Mesenteric fat pad (tissue), 1 donor: Measurements from ENCODE around the gene ACSF3. TPM values are rescaled to one million over a fixed set of nuclear protein-coding genes. Genes with fewer than 3 reads are reported as not detected.
"Not testable (repeated sequence)": the region's sequence is repeated elsewhere in the genome, so short reads cannot be mapped to it uniquely, and the experiment has no call there.

Source experiments
- DNase-seq: peaks from one replicate; pipeline ENCODE4 v3.0.0-alpha.2; 2020; ENCODE audit warnings: low spot score
- total RNA-seq: library from RNA; stranded (reverse); fragmentation: NEBNext Ultra II Directional; extraction: Animal tissue kit (Norgen Biotek cat#: 25700); gene quantifications from one replicate; pipeline ENCODE4 v1.2.1, GENCODE V29; 2021
- donor health status: DM: yes; HTN: yes; CAD: no.

The ACSF3 gene
- total RNA-seq, 1 donor from 2014 or later: 24.1 TPM

DNA sequence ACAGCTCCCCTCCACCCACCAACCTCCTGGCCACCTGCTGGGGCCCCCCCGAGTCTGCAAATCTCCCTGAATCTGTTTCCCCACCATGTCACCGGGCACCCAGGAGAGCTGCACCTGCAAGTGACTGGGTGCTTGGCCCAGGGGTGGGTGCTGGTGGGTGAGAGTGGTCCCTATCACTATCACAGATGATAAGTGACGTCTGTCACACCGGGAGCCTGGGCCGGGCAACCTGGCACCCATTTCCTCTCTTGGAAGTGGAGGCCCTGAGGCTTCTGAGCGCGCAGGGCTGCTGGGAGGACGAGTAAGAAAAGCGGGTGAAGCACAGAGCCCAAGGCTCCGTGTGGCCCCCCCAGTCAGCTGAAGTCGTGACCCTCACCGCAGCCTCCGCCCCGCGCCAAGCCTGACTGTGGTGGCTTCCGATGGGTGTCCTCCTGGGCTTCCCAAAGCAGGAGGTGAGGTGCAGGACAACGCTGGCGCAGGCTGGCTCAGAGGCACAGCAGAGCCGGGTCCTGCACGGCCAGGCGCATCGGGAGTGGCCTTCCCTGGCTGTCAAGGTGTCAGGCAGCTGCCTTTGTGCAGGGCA, 21.0 kb upstream of the ACSF3 start:
- DNase-seq: no peak

- no peak for DNase-seq
Measured at GRCh38 chr16:89073346-89074071, 20.1 kb upstream of the ACSF3 start.

DNA sequence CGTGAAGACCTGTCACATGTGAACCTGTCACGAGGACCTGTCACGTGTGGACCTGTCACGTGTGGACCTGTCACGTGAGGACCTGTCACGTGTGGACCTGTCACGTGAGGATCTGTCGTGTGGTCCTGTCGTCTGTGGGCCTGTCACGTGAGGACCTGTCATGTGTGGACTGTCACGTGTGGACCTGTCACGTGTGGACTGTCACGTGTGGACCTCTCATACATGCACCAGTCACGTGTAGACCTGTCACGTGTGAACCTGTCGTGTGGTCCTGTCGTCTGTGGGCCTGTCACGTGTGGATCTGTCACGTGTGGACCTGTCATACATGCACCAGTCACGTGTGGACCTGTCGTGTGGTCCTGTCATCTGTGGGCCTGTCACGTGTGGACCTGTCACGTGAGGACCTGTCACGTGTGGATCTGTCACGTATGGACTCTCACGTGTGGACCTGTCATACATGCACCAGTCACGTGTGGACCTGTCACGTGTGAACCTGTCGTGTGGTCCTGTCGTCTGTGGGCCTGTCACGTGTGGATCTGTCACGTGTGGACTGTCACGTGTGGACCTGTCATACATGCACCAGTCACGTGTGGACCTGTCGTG, 19.5 kb upstream of the ACSF3 start:
- DNase-seq: not testable (repeated sequence)

DNA sequence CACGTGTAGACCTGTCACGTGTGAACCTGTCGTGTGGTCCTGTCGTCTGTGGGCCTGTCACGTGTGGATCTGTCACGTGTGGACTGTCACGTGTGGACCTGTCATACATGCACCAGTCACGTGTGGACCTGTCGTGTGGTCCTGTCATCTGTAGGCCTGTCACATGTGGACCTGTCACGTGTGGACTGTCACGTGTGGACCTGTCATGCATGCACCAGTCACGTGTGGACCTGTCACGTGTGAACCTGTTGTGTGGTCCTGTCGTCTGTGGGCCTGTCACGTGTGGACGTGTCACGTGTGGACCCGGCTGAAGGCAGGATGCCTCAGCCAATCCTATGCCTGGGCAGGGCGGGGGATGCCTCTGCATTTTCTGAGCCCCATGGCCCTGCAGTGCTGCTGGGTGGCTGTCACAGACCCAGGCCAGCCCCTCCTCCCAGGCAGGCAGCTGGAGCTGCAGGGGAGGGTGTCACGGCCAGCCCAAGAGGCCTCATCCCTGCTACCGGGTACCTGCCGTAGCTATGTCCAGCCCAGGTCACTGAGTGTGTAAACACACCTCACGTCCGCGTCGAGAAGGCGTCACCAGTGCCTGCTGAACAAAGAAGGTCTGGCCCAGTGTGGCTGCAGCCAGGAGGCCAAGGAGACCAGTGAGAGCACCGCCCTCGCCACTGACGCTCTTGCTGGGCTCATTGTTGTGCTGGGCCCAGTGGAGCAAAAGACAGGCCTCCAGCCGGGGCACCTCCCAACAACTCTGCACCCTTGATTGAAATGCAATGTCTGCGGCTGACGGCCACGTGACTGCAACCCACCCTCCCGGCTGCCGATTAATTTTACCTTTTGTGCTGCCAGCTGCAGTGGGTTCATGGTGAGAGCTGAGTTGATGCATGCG, 18.6 kb upstream of the ACSF3 start:
- DNase-seq: no peak

DNA sequence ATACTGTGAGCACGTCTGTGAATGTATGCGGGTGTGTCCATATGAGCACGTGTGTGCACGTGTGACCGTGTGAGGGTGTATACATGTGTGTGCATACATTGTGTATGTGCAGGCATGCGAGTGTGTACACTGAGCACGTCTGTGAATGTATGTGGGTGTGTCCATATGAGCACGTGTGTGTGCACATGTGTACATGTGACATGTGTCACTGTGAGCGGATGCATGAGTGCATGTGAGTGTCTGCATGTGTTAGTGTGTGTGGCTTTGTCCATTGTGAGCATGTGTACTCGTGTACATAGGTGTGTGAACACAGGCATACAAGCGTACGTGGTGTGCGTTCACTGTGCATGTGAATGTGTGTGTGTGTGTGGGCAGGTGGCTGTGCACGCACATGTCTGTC, 17.5 kb upstream of the ACSF3 start:
- no peak for DNase-seq

GRCh38 chr16:89077076-89077475, 16.6 kb upstream of the ACSF3 start:
- no peak for DNase-seq

DNA sequence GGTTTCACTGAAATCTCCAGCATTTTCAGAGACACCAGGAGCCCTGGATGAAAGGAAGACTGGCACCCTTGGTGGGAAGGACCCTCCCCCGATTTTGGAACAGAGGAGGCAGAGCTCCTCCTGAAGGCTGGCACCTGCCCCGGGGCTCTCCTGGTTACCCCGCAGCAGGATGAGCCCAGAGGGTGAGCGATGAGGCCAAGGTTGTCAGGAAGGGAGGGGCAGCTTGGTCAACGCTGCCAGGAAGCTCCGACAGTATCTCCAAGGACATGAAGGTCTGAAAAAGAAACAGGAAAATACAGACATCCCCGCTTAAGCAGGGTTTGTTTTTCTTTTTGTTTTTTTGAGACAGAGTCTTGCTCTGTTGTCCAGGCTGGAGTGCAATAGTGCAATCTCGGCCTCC, 15.5 kb upstream of the ACSF3 start:
- no peak for DNase-seq

GRCh38 chr16:89079434-89079980, 14.1 kb upstream of the ACSF3 start:
- DNase-seq: no peak

- no peak for DNase-seq
Measured at GRCh38 chr16:89080196-89080853, 13.3 kb upstream of the ACSF3 start.

GRCh38 chr16:89081556-89081955, 12.1 kb upstream of the ACSF3 start:
- no peak for DNase-seq

- DNase-seq: no peak
Measured at GRCh38 chr16:89084411-89084810, 9.2 kb upstream of the ACSF3 start.

DNA sequence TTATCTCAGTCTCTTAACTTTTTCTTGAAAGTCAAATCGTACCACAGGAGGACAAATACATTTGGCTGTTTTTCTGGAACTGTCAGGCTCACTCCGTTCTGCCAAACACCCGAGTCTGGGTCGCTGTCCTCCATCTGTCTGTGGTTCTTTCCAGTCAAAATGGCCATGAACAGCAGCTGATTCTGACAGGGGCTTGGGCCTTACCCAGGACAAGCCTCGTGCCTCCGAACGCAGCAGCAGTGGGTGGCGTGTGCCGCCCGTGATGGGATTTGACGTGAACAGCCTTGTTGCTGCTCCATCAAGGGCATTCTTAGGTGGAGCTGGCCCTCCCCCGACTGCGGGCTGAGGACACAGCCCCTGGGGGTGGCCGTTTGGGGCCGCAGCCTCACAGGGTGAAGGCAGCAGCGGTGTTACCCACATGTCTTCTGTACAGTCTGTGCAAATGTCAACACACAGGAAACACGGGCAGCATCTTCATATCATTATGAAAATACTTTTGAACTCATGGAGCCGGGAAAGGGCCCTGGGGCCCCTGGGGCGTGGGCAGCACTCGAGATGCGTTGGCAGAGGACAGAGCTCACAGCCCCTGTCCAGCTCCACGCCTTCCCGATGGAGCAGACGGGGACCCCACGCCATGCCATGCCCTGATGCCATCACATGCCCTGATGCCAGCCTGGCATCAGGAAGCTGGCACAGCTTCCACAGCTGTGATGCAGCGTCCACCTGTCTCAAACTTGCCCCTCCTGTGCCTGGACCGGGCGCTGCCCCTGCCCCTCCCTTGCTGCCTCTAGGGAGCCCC, 8.6 kb upstream of the ACSF3 start:
- no peak for DNase-seq

- DNase-seq: no peak
Measured at GRCh38 chr16:89085755-89086154, 7.9 kb upstream of the ACSF3 start.

- no peak for DNase-seq
Measured at GRCh38 chr16:89087922-89088497, 5.6 kb upstream of the ACSF3 start.

DNA sequence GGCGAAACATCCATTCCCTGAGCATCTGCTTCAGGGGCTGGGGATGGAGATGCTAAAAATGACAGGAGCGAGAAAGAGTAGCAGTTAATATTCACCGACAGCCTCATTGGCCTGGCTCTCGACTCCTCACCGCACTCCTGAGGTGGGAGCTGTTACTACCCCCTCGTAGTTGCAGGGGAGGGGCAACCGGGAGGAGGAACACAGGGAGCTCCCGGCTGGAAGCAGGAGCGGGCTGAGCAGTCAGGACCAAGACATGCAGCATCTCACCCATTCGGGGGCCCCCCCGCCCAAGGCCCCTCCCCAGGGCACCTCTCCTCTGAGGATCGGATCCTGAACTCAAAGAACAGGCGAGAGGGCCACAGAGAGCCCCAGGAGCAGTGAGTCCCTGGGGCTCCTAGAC, 4.5 kb upstream of the ACSF3 start:
- no peak for DNase-seq

DNA sequence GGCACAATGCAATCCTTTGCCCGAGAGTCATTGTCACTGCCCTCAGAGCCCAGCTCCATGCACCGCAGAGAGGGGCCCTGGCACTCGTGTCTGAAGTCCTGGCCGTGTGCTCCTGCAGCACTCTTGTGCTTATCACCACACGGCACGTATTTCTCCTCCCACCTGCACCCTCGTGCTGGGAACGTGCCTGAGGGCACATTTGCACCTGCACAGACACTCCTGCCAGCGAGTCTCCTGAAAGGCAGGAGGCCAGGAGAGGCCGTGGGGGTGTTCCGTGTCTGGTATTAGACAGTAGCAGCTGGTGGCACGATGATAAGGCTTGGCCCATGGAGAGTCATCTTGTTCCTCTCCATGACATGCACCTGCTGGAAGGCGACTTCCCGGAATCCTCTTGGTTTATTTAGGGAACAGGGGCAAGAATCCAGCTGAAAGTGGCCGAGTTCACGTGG, 3.4 kb upstream of the ACSF3 start:
- DNase-seq: no peak

DNA sequence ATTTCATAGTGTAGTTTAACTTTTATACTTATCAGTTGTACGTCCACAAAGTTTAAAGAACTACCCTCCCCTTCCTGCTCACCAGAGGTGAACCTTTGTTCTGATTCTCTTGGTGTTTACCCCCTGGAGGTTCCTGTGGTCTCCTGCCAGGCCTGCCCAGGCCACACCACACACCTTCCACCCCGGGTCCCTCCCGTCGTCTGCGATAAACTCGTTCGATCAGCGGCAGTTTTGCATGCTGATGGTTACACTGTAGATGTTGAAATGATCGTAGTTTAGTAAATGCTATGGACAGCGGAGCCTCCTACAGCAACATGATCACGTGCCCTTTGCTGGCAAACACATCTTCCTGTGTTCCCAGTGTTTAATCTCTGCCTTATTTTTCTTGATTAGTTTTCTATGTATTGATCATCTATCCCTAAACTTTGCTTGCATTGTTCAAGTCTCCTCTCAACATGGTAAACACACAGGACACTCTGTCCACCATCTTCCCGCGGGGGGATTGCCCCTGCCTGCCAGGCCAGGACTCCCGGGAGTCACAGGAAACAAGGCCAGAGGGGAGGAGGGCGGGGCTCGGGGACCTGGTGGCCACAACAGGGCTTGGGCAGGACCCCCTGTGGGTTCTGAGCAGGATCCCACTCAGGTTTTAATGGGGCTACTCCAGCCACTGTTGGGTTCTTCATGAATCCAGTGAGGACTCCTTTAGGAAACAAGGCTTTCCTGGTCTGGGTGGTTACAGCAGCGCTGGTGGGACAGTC, 2.8 kb upstream of the ACSF3 start:
- DNase-seq: no peak

- no peak for DNase-seq
Measured at GRCh38 chr16:89092013-89092412, 1.6 kb upstream of the ACSF3 start.

GRCh38 chr16:89093252-89093601, 425 bp upstream of the ACSF3 start:
- DNase-seq: not testable (repeated sequence)
